GM12878 (cell line): ENCODE measurements around the gene GAK. TPM values are rescaled to one million over a fixed set of nuclear protein-coding genes. Genes with fewer than 3 reads are reported as not detected.

Experiments used
- ATAC-seq: fragments of 200-7000 bp; cut with Tn5 transposase; 3 replicates; pipeline ENCODE4 v1.9.1; 2020; ENCODE audit warnings: mild to moderate bottlenecking, moderate library complexity
- BruUV-seq: library from RNA; stranded (reverse); fragments of 400-500 nt; replicated peaks from 2 replicates; lab custom pipeline; 2021; lab: Mats Ljungman, UMichigan
- CTCF ChIA-PET: fragments of 300-600 bp; sonication (Branson Sonifier 250); formaldehyde crosslinking; extraction: SDS; loops from one replicate; lab custom pipeline; 2021; ENCODE audit warnings: inconsistent platforms; lab: Yijun Ruan, JAX
- POLR2A ChIA-PET: fragments of 350-600 bp; formaldehyde crosslinking; extraction: SDS; loops from one replicate; lab custom pipeline; 2021; ENCODE audit warnings: inconsistent platforms; lab: Charles Lee
- RAD21 ChIA-PET: fragments of 300-600 bp; sonication (Branson Sonifier 250); formaldehyde crosslinking; loops from one replicate; lab custom pipeline; 2023; ENCODE audit warnings: antibody characterized with exemption; ENCODE audit not compliant: unreplicated experiment; lab: Charles Lee
- SMC1A ChIA-PET: fragments of 300-600 bp; sonication (Branson Sonifier 250); formaldehyde crosslinking; loops from one replicate; lab custom pipeline; 2023; ENCODE audit not compliant: unreplicated experiment, uncharacterized antibody; lab: Charles Lee
- DNase-seq: peaks from one replicate; pipeline ENCODE4 v3.0.0-alpha.2; 2011; ENCODE audit warnings: low read depth, low spot score
- FAIRE-seq: peaks from 3 replicates; lab custom pipeline; 2011; peaks lifted over from hg19 to GRCh38; lab: Jason Lieb, UNC
- H2AFZ ChIP-seq: 2 replicates; pipeline ENCODE4 v1.6.0; 2011; ENCODE audit warnings: low read depth, low read length, control low read depth; ENCODE audit not compliant: control insufficient read depth
- H3K27ac ChIP-seq: 2 replicates; pipeline ENCODE4 v1.5.1; 2011; ENCODE audit warnings: control low read depth; ENCODE audit not compliant: control insufficient read depth, insufficient read depth
- H3K27me3 ChIP-seq, 2 experiments: replicated peaks in 1 of 2; 2 replicates each; pipeline versions ENCODE4 v1.6.0 to v1.6.1; 2011; ENCODE audit warnings: low read length in 1 of 2; ENCODE audit not compliant: control insufficient read depth in 2 of 2, insufficient read depth in 2 of 2
- H3K36me3 ChIP-seq, 2 experiments: 2 replicates each; pipeline ENCODE4 v1.5.1; 2011; ENCODE audit warnings: low read length in 1 of 2; ENCODE audit not compliant: control insufficient read depth in 2 of 2, insufficient read depth in 2 of 2
- H3K4me1 ChIP-seq: 2 replicates; pipeline ENCODE4 v1.6.1; 2011; ENCODE audit warnings: mild to moderate bottlenecking, low read length, moderate library complexity, mixed read lengths; ENCODE audit not compliant: control insufficient read depth, insufficient read depth
- H3K4me2 ChIP-seq: 2 replicates; pipeline ENCODE4 v1.6.0; 2011; ENCODE audit warnings: control low read depth; ENCODE audit not compliant: control insufficient read depth, insufficient read depth
- H3K4me3 ChIP-seq: fragments of 200-600 bp; sonication (generic); 2 replicates; pipeline ENCODE4 v1.5.1; 2016
- H3K79me2 ChIP-seq: 2 replicates; pipeline ENCODE4 v1.6.0; 2011; ENCODE audit warnings: low read length; ENCODE audit not compliant: control insufficient read depth, insufficient read depth
- H3K9ac ChIP-seq: 2 replicates; pipeline ENCODE4 v1.8.0; 2011; ENCODE audit warnings: low read length, control low read depth, mixed read lengths; ENCODE audit not compliant: control insufficient read depth, insufficient read depth
- H3K9me3 ChIP-seq: replicated peaks from 3 replicates; pipeline ENCODE4 v1.5.1; 2011; ENCODE audit warnings: mild to moderate bottlenecking, low read length; ENCODE audit not compliant: control insufficient read depth, insufficient read depth
- H4K20me1 ChIP-seq: 2 replicates; pipeline ENCODE4 v1.6.0; 2011; ENCODE audit not compliant: control insufficient read depth, insufficient read depth
- CREM ChIP-seq: IDR thresholded peaks from 2 replicates; pipeline ENCODE4 v1.6.1; 2014; ENCODE audit warnings: antibody characterized with exemption, low read depth
- EZH2 ChIP-seq: IDR thresholded peaks from 2 replicates; pipeline ENCODE4 v1.6.1; 2012; ENCODE audit warnings: low read depth, mild to moderate bottlenecking, control low read depth, inconsistent platforms, low read length, borderline replicate concordance; ENCODE audit not compliant: control insufficient read depth
- SMC3 ChIP-seq: IDR thresholded peaks from 2 replicates; pipeline ENCODE4 v1.6.1; 2011; ENCODE audit warnings: low read length, improper control_type of control experiment, borderline replicate concordance
- YY1 ChIP-seq: IDR thresholded peaks from 2 replicates; pipeline ENCODE4 v1.6.1; 2011; ENCODE audit warnings: low read depth, mild to moderate bottlenecking, low read length
- ZSCAN29 ChIP-seq: fragments of 450-650 bp; IDR thresholded peaks from 2 replicates; pipeline ENCODE4 v1.6.1; 2017; ENCODE audit warnings: mild to moderate bottlenecking, moderate library complexity
- ZZZ3 ChIP-seq: IDR thresholded peaks from 2 replicates; pipeline ENCODE4 v1.6.1; 2011; ENCODE audit warnings: low read depth; ENCODE audit not compliant: control insufficient read depth, insufficient read length
- WGBS: methylation state at CpG from one replicate; pipeline ENCODE4 v1.1.6; 2016; ENCODE audit warnings: low lambda C conversion rate; ENCODE audit not compliant: insufficient replicate concordance, insufficient coverage; ENCODE audit errors: missing lambda C conversion rate; 5-methylcytosine and 5-hydroxymethylcytosine counted together
- in situ Hi-C: fragments of 300-500 bp; cut with MboI; formaldehyde crosslinking; loops from 9 replicates; pipeline ENCODE4 v1.14.3; 2018; ENCODE audit warnings: mixed read lengths
- intact Hi-C: fragments of 100-400 bp; cut with micrococcal nuclease; formaldehyde crosslinking; loops from one replicate; pipeline ENCODE4 v1.14.2; 2022; ENCODE audit not compliant: unreplicated experiment
- polyA plus RNA-seq, 11 experiments: library from polyadenylated mRNA; depleted of rRNA in 4 of 11; unstranded in 6 of 11; stranded (reverse) in 5 of 11; fragments of >200 nt; fragmentation: Nextera tagmentation in 4 of 11; fragmentation: Illumina TruSeq in 1 of 11; extraction: Ambion mirVana in 4 of 11; extraction: Trizol in 1 of 11; gene quantifications; 1 replicate in 1 of 11; 2 replicates in 10 of 11; pipeline versions ENCODE4 v1.2.1 to v1.2.3, GENCODE V29; 2011 to 2016; ENCODE audit warnings: inconsistent platforms in 2 of 11, missing spikeins in 2 of 11, low read depth in 1 of 11
- total RNA-seq, 4 experiments: library from RNA; depleted of rRNA in 3 of 4; stranded (reverse); fragments of >200 nt in 3 of 4; fragmentation: Illumina TruSeq in 1 of 4; extraction: Trizol in 1 of 4; gene quantifications; 2 replicates each; pipeline versions ENCODE4 v1.2.1 to v1.2.3, GENCODE V29; 2013 to 2021
- TF ChIP-seq, protein P1 (sequence below): IDR thresholded peaks from 2 replicates; pipeline ENCODE4 v1.6.1; 2012; ENCODE audit warnings: low read depth, low read length, improper control_type of control experiment

Gene GAK
- total and polyA plus RNA-seq, 10 of the 15 experiments (the other 5 are each of a cell fraction or from before 2014, with no cell fraction given), result 0.82 to 127 (median 53.8) TPM

DNA sequence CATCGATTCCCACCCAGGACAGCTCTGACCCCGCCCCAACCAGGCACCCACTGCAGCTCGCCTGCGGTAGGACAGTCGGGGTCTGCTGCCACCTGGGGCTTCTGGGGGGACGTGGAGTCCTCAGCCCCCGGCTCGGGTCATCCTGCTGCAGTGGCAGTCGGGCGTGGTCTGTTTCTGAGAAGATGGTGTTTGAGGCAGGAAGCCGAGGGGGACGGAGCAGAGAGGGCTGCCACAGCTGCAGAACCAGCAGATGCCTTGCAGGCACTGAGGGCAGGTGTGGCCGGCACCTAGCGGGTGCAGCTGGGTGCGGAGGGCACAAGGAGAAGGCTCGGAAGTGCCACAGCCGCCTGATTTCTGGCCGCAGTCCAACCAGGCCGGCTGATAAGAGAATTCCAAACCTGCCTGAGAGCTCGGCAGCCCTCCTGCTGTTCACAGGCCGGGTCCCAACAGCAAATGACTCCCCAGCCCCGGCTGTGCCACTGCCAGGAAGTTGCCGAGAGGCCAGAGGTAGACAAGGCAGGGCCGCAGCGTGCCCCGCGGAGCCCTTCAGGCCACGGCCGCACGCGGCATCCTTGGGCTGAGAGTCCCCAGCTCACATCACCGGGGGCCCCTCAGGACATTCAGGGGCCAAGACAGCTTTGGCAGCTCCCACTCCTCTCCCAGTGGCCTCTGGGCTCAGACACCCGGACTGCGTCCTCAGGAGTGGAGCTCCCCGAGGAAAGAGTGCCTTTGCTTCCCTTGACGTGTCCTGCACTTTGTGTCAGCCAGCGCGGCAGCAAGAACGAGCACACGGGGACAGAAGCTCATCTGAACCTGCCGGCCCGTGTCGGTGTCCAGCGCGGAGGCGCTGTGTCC, 96.7 kb downstream of the GAK start:
- ChIA-PET SMC1A (no interaction called here), CTCF (no interaction called here), POLR2A (no interaction called here), RAD21 (no interaction called here)
- H3K9ac ChIP-seq, result no peak overlapping the region
- DNase-seq, result no peak
- ATAC-seq, result no peak
- no peak overlapping the region for H3K27ac ChIP-seq
- no peak overlapping the region for H3K4me2 ChIP-seq
- in situ Hi-C loops, result no loop called here
- H3K36me3 ChIP-seq, result no peaks in the 10 kb centered on the region
- TF ChIP-seq, protein P1, sequence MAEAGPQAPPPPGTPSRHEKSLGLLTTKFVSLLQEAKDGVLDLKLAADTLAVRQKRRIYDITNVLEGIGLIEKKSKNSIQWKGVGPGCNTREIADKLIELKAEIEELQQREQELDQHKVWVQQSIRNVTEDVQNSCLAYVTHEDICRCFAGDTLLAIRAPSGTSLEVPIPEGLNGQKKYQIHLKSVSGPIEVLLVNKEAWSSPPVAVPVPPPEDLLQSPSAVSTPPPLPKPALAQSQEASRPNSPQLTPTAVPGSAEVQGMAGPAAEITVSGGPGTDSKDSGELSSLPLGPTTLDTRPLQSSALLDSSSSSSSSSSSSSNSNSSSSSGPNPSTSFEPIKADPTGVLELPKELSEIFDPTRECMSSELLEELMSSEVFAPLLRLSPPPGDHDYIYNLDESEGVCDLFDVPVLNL, result no peak
- no peak for TF ChIP-seq EZH2
- TF ChIP-seq SMC3, result no peak
- TF ChIP-seq ZSCAN29, result no peak
- no peak for TF ChIP-seq YY1
- no peak for TF ChIP-seq ZZZ3
- no peak for TF ChIP-seq CREM
- FAIRE-seq, result no peak
- intact Hi-C loops, result no loop called here
- H3K27me3 ChIP-seq, result no peaks in the 10 kb centered on the region
- no peaks in the 10 kb centered on the region for H4K20me1 ChIP-seq
- 81% methylated on average over 45 of the region's 46 CpGs for whole genome bisulfite sequencing
- BruUV-seq, result no TSS peak
- H3K4me1 ChIP-seq, result no peaks in the 10 kb centered on the region
- peaks cover 5% of the 10 kb centered on the region; the same call in 2 of the 3 replicates for H3K9me3 ChIP-seq
- no peak overlapping the region for H2AFZ ChIP-seq
- no peaks in the 10 kb centered on the region for H3K79me2 ChIP-seq
- no peak overlapping the region for H3K4me3 ChIP-seq
